Loucy (cell line): ENCODE results near the gene SOCS6.

Source experiments
- H2AFZ ChIP-seq: fragments of 200-600 bp; sonication (generic); 2 replicates; pipeline ENCODE4 v1.6.0; 2016; ENCODE audit warnings: antibody characterized with exemption, mild to moderate bottlenecking, low read length, moderate library complexity
- H3F3A ChIP-seq: fragments of 200-600 bp; 2 replicates; pipeline ENCODE4 v1.6.0; 2016; ENCODE audit warnings: antibody characterized with exemption, low read depth, mild to moderate bottlenecking
- H3K27me3 ChIP-seq: fragments of 200-600 bp; sonication (generic); 2 replicates; pipeline ENCODE4 v1.6.1; 2014; ENCODE audit warnings: low read length, mild to moderate bottlenecking; ENCODE audit not compliant: insufficient read depth, poor library complexity, severe bottlenecking
- H3K36me3 ChIP-seq: fragments of 200-600 bp; sonication (generic); 2 replicates; pipeline ENCODE4 v1.6.1; 2016; ENCODE audit warnings: low read length; ENCODE audit not compliant: insufficient read depth
- H3K4me1 ChIP-seq: fragments of 200-600 bp; sonication (generic); 2 replicates; pipeline ENCODE4 v1.5.1; 2014; ENCODE audit warnings: low read length, mild to moderate bottlenecking; ENCODE audit not compliant: insufficient read depth, poor library complexity, severe bottlenecking
- H3K4me2 ChIP-seq: fragments of 200-600 bp; sonication (generic); 2 replicates; pipeline ENCODE4 v1.6.0; 2014; ENCODE audit warnings: antibody characterized with exemption, low read length, low read depth, mild to moderate bottlenecking; ENCODE audit not compliant: poor library complexity, severe bottlenecking
- H3K4me3 ChIP-seq: fragments of 200-600 bp; sonication (generic); 2 replicates; pipeline ENCODE4 v1.5.1; 2014; ENCODE audit warnings: low read length, mild to moderate bottlenecking, mixed read lengths; ENCODE audit not compliant: poor library complexity, severe bottlenecking
- H3K79me2 ChIP-seq: fragments of 200-600 bp; sonication (generic); 2 replicates; pipeline ENCODE4 v1.6.1; 2014; ENCODE audit warnings: low read length; ENCODE audit not compliant: insufficient read depth
- H3K9ac ChIP-seq: fragments of 200-600 bp; sonication (generic); 2 replicates; pipeline ENCODE4 v1.6.0; 2014; ENCODE audit warnings: mild to moderate bottlenecking, low read depth, low read length, moderate library complexity; ENCODE audit not compliant: poor library complexity, severe bottlenecking
- H3K9me2 ChIP-seq: fragments of 200-600 bp; sonication (generic); replicated peaks from 2 replicates; pipeline ENCODE4 v1.6.1; 2016; ENCODE audit warnings: low read depth, low read length, mixed read lengths
- H3K9me3 ChIP-seq: fragments of 200-600 bp; sonication (generic); 2 replicates; pipeline ENCODE4 v1.6.1; 2014; ENCODE audit warnings: mild to moderate bottlenecking, antibody characterized with exemption, low read length, low read depth; ENCODE audit not compliant: insufficient read depth
- H4K20me1 ChIP-seq: fragments of 200-600 bp; sonication (generic); 2 replicates; pipeline ENCODE4 v1.6.0; 2014; ENCODE audit warnings: antibody characterized with exemption, low read length, mild to moderate bottlenecking; ENCODE audit not compliant: insufficient read depth, poor library complexity, severe bottlenecking
- CTCF ChIP-seq: fragments of 200-600 bp; sonication (generic); conservative IDR thresholded peaks from 2 replicates; pipeline ENCODE4 v1.5.1; 2014; ENCODE audit warnings: mild to moderate bottlenecking, antibody characterized with exemption, low read length
- EZH2phosphoT487 ChIP-seq: fragments of 200-600 bp; IDR thresholded peaks from 2 replicates; pipeline ENCODE4 v1.6.1; 2018; ENCODE audit warnings: antibody characterized with exemption, mild to moderate bottlenecking, moderate library complexity, borderline replicate concordance

The SOCS6 gene

GRCh38 chr18:70376137-70376913, 87.5 kb downstream of the SOCS6 start:
- no peaks in the 10 kb centered on the region for H3K4me1 ChIP-seq
- H3K4me2 ChIP-seq, result no peak overlapping the region
- no peaks in the 10 kb centered on the region for H3K79me2 ChIP-seq
- no peaks in the 10 kb centered on the region for H3K27me3 ChIP-seq
- H3K36me3 ChIP-seq, result no peaks in the 10 kb centered on the region
- H4K20me1 ChIP-seq, result no peaks in the 10 kb centered on the region
- no peaks in the 10 kb centered on the region for H3K9me3 ChIP-seq
- H3K4me3 ChIP-seq, result no peak overlapping the region
- no peaks in the 10 kb centered on the region for H3K9me2 ChIP-seq
- TF ChIP-seq CTCF (no peak), EZH2phosphoT487 (no peak)
- H2AFZ ChIP-seq, result no peak overlapping the region
- H3K9ac ChIP-seq, result no peak overlapping the region
- no peaks in the 10 kb centered on the region for H3F3A ChIP-seq

- H3K4me1 ChIP-seq, result no peaks in the 10 kb centered on the region
- no peaks in the 10 kb centered on the region for H3K27me3 ChIP-seq
- no peaks in the 10 kb centered on the region for H3K9me3 ChIP-seq
- H3K9ac ChIP-seq, result no peak overlapping the region
- no peak for TF ChIP-seq EZH2phosphoT487
- no peak for TF ChIP-seq CTCF
- H3K4me2 ChIP-seq, result no peak overlapping the region
- H3K9me2 ChIP-seq, result no peaks in the 10 kb centered on the region
- no peaks in the 10 kb centered on the region for H4K20me1 ChIP-seq
- no peak overlapping the region for H2AFZ ChIP-seq
- no peaks in the 10 kb centered on the region for H3F3A ChIP-seq
- no peak overlapping the region for H3K4me3 ChIP-seq
- no peaks in the 10 kb centered on the region for H3K36me3 ChIP-seq
- no peaks in the 10 kb centered on the region for H3K79me2 ChIP-seq
Measured at GRCh38 chr18:70376914-70377258, 88.0 kb downstream of the SOCS6 start.

GRCh38 chr18:70377317-70377799, 88.5 kb downstream of the SOCS6 start:
- Histone ChIP-seq H2AFZ (no peak overlapping the region), H3K9me3 (no peaks in the 10 kb centered on the region), H3K9me2 (no peaks in the 10 kb centered on the region), H3K4me3 (no peak overlapping the region), H3F3A (no peaks in the 10 kb centered on the region), H3K4me1 (no peaks in the 10 kb centered on the region), H3K4me2 (no peak overlapping the region), H4K20me1 (no peaks in the 10 kb centered on the region), H3K36me3 (no peaks in the 10 kb centered on the region), H3K79me2 (no peaks in the 10 kb centered on the region), H3K9ac (no peak overlapping the region), H3K27me3 (no peaks in the 10 kb centered on the region)
- TF ChIP-seq CTCF, result no peak
- TF ChIP-seq EZH2phosphoT487, result no peak
